Measurements from ENCODE around the gene UNC45A. TPM values are rescaled to one million over a fixed set of nuclear protein-coding genes. Genes with fewer than 3 reads are reported as not detected.

The UNC45A gene
- total and polyA plus RNA-seq, 2 of the 13 experiments (the other 11 are each of a cell fraction or from before 2014, with no cell fraction given): 33.8 to 39.7 TPM

GRCh38 chr15:90902840-90903732, 32.0 kb upstream of the UNC45A start, which contains the start of gene MAN2A2 (continued):
- no peak for TF ChIP-seq ZMYM2 (CRISPR knock-in tag; IDR thresholded peaks at IDR 0.05)
- TF ChIP-seq, protein P1, sequence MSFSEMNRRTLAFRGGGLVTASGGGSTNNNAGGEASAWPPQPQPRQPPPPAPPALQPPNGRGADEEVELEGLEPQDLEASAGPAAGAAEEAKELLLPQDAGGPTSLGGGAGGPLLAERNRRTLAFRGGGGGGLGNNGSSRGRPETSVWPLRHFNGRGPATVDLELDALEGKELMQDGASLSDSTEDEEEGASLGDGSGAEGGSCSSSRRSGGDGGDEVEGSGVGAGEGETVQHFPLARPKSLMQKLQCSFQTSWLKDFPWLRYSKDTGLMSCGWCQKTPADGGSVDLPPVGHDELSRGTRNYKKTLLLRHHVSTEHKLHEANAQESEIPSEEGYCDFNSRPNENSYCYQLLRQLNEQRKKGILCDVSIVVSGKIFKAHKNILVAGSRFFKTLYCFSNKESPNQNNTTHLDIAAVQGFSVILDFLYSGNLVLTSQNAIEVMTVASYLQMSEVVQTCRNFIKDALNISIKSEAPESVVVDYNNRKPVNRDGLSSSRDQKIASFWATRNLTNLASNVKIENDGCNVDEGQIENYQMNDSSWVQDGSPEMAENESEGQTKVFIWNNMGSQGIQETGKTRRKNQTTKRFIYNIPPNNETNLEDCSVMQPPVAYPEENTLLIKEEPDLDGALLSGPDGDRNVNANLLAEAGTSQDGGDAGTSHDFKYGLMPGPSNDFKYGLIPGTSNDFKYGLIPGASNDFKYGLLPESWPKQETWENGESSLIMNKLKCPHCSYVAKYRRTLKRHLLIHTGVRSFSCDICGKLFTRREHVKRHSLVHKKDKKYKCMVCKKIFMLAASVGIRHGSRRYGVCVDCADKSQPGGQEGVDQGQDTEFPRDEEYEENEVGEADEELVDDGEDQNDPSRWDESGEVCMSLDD (CRISPR knock-in tag; IDR thresholded peaks at IDR 0.05; ENCODE audit: borderline replicate concordance): no peak
- TF ChIP-seq MBD4 (IDR thresholded peaks at IDR 0.05; ENCODE audit: borderline replicate concordance, low read length): no peak
- TF ChIP-seq TRIM24 (CRISPR knock-in tag; IDR thresholded peaks at IDR 0.05): no peak
- no peak for TF ChIP-seq FOXK1 (CRISPR knock-in tag; IDR thresholded peaks at IDR 0.05; ENCODE audit: borderline replicate concordance, low read depth)
- TF ChIP-seq SIN3B (IDR thresholded peaks at IDR 0.05; ENCODE audit: low read length): no peak
- TF ChIP-seq ELF3 (CRISPR knock-in tag; IDR thresholded peaks at IDR 0.05): no peak
- TF ChIP-seq, protein P2, sequence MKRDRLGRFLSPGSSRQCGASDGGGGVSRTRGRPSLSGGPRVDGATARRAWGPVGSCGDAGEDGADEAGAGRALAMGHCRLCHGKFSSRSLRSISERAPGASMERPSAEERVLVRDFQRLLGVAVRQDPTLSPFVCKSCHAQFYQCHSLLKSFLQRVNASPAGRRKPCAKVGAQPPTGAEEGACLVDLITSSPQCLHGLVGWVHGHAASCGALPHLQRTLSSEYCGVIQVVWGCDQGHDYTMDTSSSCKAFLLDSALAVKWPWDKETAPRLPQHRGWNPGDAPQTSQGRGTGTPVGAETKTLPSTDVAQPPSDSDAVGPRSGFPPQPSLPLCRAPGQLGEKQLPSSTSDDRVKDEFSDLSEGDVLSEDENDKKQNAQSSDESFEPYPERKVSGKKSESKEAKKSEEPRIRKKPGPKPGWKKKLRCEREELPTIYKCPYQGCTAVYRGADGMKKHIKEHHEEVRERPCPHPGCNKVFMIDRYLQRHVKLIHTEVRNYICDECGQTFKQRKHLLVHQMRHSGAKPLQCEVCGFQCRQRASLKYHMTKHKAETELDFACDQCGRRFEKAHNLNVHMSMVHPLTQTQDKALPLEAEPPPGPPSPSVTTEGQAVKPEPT (CRISPR knock-in tag; IDR thresholded peaks at IDR 0.05; ENCODE audit: low read depth): no peak
- 0 out of 2 replicates have a peak, but pooled peaks have one; percentile 13 for TF ChIP-seq ZSCAN21 (CRISPR knock-in tag; IDR thresholded peaks at IDR 0.05; ENCODE audit: borderline replicate concordance)
- TF ChIP-seq, protein P3, sequence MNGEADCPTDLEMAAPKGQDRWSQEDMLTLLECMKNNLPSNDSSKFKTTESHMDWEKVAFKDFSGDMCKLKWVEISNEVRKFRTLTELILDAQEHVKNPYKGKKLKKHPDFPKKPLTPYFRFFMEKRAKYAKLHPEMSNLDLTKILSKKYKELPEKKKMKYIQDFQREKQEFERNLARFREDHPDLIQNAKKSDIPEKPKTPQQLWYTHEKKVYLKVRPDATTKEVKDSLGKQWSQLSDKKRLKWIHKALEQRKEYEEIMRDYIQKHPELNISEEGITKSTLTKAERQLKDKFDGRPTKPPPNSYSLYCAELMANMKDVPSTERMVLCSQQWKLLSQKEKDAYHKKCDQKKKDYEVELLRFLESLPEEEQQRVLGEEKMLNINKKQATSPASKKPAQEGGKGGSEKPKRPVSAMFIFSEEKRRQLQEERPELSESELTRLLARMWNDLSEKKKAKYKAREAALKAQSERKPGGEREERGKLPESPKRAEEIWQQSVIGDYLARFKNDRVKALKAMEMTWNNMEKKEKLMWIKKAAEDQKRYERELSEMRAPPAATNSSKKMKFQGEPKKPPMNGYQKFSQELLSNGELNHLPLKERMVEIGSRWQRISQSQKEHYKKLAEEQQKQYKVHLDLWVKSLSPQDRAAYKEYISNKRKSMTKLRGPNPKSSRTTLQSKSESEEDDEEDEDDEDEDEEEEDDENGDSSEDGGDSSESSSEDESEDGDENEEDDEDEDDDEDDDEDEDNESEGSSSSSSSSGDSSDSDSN (CRISPR knock-in tag; IDR thresholded peaks at IDR 0.05): peak; percentile 80
- no peak for TF ChIP-seq ETV6 (CRISPR knock-in tag; conservative IDR thresholded peaks at IDR 0.05)
- TF ChIP-seq KAT8 (CRISPR knock-in tag; IDR thresholded peaks at IDR 0.05): no peak; the same call in 1 of the 2 replicates
- TF ChIP-seq, protein P4, sequence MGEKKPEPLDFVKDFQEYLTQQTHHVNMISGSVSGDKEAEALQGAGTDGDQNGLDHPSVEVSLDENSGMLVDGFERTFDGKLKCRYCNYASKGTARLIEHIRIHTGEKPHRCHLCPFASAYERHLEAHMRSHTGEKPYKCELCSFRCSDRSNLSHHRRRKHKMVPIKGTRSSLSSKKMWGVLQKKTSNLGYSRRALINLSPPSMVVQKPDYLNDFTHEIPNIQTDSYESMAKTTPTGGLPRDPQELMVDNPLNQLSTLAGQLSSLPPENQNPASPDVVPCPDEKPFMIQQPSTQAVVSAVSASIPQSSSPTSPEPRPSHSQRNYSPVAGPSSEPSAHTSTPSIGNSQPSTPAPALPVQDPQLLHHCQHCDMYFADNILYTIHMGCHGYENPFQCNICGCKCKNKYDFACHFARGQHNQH (CRISPR knock-in tag; IDR thresholded peaks at IDR 0.05): peak; percentile 28; the same call in 1 of the 2 replicates
- no peak for TF ChIP-seq NBN (conservative IDR thresholded peaks at IDR 0.05)
- TF ChIP-seq RNF2 (conservative IDR thresholded peaks at IDR 0.05; ENCODE audit: low read depth): no peak; the same call in 1 of the 2 replicates
- no peak for TF ChIP-seq ONECUT2 (CRISPR knock-in tag; IDR thresholded peaks at IDR 0.05)
- TF ChIP-seq ZSCAN9 (CRISPR knock-in tag; IDR thresholded peaks at IDR 0.05; ENCODE audit: borderline replicate concordance): no peak
- TF ChIP-seq MTA3 (CRISPR knock-in tag; IDR thresholded peaks at IDR 0.05): no peak
- 0 out of 2 replicates have a peak, but pooled peaks have one; percentile 13 for TF ChIP-seq KMT2A (CRISPR knock-in tag; IDR thresholded peaks at IDR 0.05)
- no peak for TF ChIP-seq ZNF263 (CRISPR knock-in tag; IDR thresholded peaks at IDR 0.05)
- TF ChIP-seq ZNF264 (CRISPR knock-in tag; IDR thresholded peaks at IDR 0.05): no peak
- no peak for TF ChIP-seq ZKSCAN8 (CRISPR knock-in tag; IDR thresholded peaks at IDR 0.05; ENCODE audit: borderline replicate concordance)
- TF ChIP-seq ZFY (CRISPR knock-in tag; IDR thresholded peaks at IDR 0.05): peak; percentile 63
- TF ChIP-seq ARNT (IDR thresholded peaks at IDR 0.05): no peak

Measured in HepG2 (cell line).